ENCODE data around the gene GCC2.

GCC2 gene

DNA sequence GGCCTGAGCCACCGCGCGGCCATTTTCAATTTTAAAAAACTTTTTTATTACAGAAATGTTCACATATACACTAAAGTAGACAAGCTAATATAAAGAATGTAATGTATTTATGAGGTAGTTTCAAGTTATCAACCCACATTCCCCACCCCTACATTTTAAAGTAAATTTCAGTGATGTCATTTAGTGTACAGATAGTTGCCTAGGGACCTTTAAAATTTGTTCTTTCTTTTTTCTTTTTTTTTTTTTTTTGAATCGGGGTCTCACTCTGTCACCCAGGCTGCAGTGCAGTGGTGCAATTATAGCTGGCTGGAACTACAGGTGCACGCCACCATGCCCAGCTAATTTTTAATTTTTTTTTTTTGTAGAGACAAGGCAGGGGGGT, 82.7 kb downstream of the GCC2 start:
- no peak overlapping the region for H3K4me3 ChIP-seq (replicated peaks; ENCODE audit: low read depth, low read length)
- DNase-seq (ENCODE audit: extremely low read depth, low read depth): no peak
- TF ChIP-seq, protein P1, sequence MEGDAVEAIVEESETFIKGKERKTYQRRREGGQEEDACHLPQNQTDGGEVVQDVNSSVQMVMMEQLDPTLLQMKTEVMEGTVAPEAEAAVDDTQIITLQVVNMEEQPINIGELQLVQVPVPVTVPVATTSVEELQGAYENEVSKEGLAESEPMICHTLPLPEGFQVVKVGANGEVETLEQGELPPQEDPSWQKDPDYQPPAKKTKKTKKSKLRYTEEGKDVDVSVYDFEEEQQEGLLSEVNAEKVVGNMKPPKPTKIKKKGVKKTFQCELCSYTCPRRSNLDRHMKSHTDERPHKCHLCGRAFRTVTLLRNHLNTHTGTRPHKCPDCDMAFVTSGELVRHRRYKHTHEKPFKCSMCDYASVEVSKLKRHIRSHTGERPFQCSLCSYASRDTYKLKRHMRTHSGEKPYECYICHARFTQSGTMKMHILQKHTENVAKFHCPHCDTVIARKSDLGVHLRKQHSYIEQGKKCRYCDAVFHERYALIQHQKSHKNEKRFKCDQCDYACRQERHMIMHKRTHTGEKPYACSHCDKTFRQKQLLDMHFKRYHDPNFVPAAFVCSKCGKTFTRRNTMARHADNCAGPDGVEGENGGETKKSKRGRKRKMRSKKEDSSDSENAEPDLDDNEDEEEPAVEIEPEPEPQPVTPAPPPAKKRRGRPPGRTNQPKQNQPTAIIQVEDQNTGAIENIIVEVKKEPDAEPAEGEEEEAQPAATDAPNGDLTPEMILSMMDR (IDR thresholded peaks at IDR 0.05; ENCODE audit: low read depth, low read length, missing control alignments): no peak

DNA sequence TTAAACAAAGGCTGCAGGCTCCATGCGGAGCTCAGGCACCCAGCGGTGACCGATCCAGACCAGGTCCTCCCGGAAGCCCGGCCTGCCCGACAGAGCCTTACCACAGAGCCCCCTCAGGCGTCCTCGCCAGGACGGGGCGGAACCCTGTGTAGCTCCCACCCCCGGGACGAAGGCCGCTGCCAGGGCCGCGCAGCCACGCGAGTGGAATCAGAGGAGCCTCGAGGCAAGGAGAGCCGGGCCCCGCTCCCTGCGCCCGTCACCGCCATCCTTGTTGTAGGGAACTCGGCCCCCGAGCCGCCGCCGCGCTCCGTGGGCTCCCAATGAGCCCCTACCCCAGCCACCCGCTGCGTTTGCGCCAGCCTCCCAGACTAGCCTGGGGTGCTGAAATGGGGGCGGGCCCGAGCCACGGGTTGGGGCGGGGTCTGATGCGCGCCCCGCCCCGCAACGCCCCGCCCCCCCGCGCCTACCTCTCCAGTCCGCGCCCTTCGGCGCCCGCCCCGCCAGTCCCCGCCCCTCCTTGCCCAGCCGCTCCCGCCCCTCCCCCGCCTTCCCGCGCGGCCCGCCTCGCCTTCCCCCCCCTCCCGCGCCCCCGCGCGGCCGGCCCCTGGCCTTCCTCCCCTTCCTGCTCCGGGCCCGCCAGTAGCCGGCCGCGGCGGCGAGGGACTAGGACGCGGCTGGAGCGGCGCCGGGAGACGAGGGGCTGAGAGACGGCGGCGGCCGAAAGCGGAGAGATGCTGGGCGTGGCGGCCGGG, 85.0 kb downstream of the GCC2 start, which contains the start of gene LIMS1:
Gene LIMS1, plus strand, starts transcription at position 639 of the 752 bp plus-strand sequence. Its CDS starts 93 bp downstream, at position 732.
- peak within 1 kb of the TSS; percentile 73 for H3K4me3 ChIP-seq (replicated peaks; ENCODE audit: low read depth, low read length)
- TF ChIP-seq, protein P1 (IDR thresholded peaks at IDR 0.05; ENCODE audit: low read depth, low read length, missing control alignments): no peak
- DNase-seq (ENCODE audit: extremely low read depth, low read depth): no peak

GRCh38 chr2:108534584-108535356, 85.8 kb downstream of the GCC2 start:
- TF ChIP-seq, protein P1 (IDR thresholded peaks at IDR 0.05; ENCODE audit: low read depth, low read length, missing control alignments): no peak
- H3K4me3 ChIP-seq (replicated peaks; ENCODE audit: low read depth, low read length): peak overlapping the region; percentile 73
- no peak for DNase-seq (ENCODE audit: extremely low read depth, low read depth)

GRCh38 chr2:108535357-108535631, 86.3 kb downstream of the GCC2 start:
- TF ChIP-seq, protein P1 (IDR thresholded peaks at IDR 0.05; ENCODE audit: low read depth, low read length, missing control alignments): no peak
- DNase-seq (ENCODE audit: extremely low read depth, low read depth): no peak
- peak overlapping the region; percentile 73 for H3K4me3 ChIP-seq (replicated peaks; ENCODE audit: low read depth, low read length)

- H3K4me3 ChIP-seq (replicated peaks; ENCODE audit: low read depth, low read length): peak overlapping the region; percentile 73
- no peak for DNase-seq (ENCODE audit: extremely low read depth, low read depth)
- TF ChIP-seq, protein P1 (IDR thresholded peaks at IDR 0.05; ENCODE audit: low read depth, low read length, missing control alignments): no peak
These were observed 87.3 kb downstream of the GCC2 start for GRCh38 chr2:108536133-108536780.

GRCh38 chr2:108536911-108537310, 87.9 kb downstream of the GCC2 start:
- H3K4me3 ChIP-seq (replicated peaks; ENCODE audit: low read depth, low read length): no peak overlapping the region
- TF ChIP-seq, protein P1 (IDR thresholded peaks at IDR 0.05; ENCODE audit: low read depth, low read length, missing control alignments): no peak
- no peak for DNase-seq (ENCODE audit: extremely low read depth, low read depth)

Measured in HFF-Myc (cell line).